MM.1S (cell line): ENCODE measurements around the gene WNK2.

Experiments
- DNase-seq: peaks from one replicate; pipeline ENCODE4 v3.0.0-alpha.2; 2015
- H2AFZ ChIP-seq: fragments of 300-600 bp; sonication (generic); 2 replicates; pipeline ENCODE4 v1.6.0; 2016; ENCODE audit warnings: antibody characterized with exemption, low read length
- H3F3A ChIP-seq: fragments of 300-600 bp; sonication (generic); 2 replicates; pipeline ENCODE4 v1.6.1; 2016; ENCODE audit warnings: mild to moderate bottlenecking, antibody characterized with exemption, low read length, moderate library complexity, mixed read lengths; ENCODE audit not compliant: insufficient read depth
- H3K27ac ChIP-seq: fragments of 300-600 bp; sonication (generic); 2 replicates; pipeline ENCODE4 v1.5.1; 2016; ENCODE audit warnings: mild to moderate bottlenecking, low read length
- H3K27me3 ChIP-seq: fragments of 300-600 bp; sonication (generic); replicated peaks from 2 replicates; pipeline ENCODE4 v1.6.0; 2016; ENCODE audit warnings: low read length; ENCODE audit not compliant: insufficient read depth
- H3K36me3 ChIP-seq: fragments of 300-600 bp; sonication (generic); replicated peaks from 2 replicates; pipeline ENCODE4 v1.6.1; 2016; ENCODE audit warnings: mild to moderate bottlenecking, low read length, mixed read lengths; ENCODE audit not compliant: insufficient read depth
- H3K4me1 ChIP-seq: fragments of 300-600 bp; sonication (generic); 2 replicates; pipeline ENCODE4 v1.6.1; 2016; ENCODE audit warnings: low read length, mixed read lengths
- H3K4me2 ChIP-seq: fragments of 300-600 bp; sonication (generic); 2 replicates; pipeline ENCODE4 v1.6.0; 2016; ENCODE audit warnings: low read depth, low read length
- H3K4me3 ChIP-seq: fragments of 300-600 bp; sonication (generic); 2 replicates; pipeline ENCODE4 v1.5.1; 2016; ENCODE audit warnings: low read length, mixed read lengths
- H3K79me2 ChIP-seq: fragments of 300-600 bp; sonication (generic); 2 replicates; pipeline ENCODE4 v1.6.1; 2016; ENCODE audit warnings: mixed run types, low read length, mixed read lengths
- H3K9ac ChIP-seq: fragments of 300-600 bp; sonication (generic); 2 replicates; pipeline ENCODE4 v1.6.1; 2016; ENCODE audit warnings: low read length, mixed read lengths
- H3K9me2 ChIP-seq: fragments of 300-600 bp; sonication (generic); replicated peaks from 2 replicates; pipeline ENCODE4 v1.6.1; 2016; ENCODE audit warnings: mild to moderate bottlenecking, low read length, mixed read lengths; ENCODE audit not compliant: insufficient read depth
- H3K9me3 ChIP-seq: fragments of 300-600 bp; sonication (generic); replicated peaks from 2 replicates; pipeline ENCODE4 v1.6.1; 2016; ENCODE audit warnings: mild to moderate bottlenecking, low read length, mixed read lengths; ENCODE audit not compliant: insufficient read depth
- H4K20me1 ChIP-seq: fragments of 300-600 bp; sonication (generic); 2 replicates; pipeline ENCODE4 v1.6.1; 2016; ENCODE audit warnings: mild to moderate bottlenecking, low read length, moderate library complexity, mixed read lengths; ENCODE audit not compliant: insufficient read depth
- EZH2 ChIP-seq: fragments of 300-600 bp; sonication (generic); optimal IDR thresholded peaks from 2 replicates; pipeline ENCODE3; 2017; ENCODE audit warnings: low read depth, mild to moderate bottlenecking, antibody characterized with exemption, low read length, mixed read lengths
- EZH2phosphoT487 ChIP-seq: fragments of 300-600 bp; sonication (generic); IDR thresholded peaks from 2 replicates; pipeline ENCODE4 v1.6.1; 2018; ENCODE audit warnings: antibody characterized with exemption, low read length
- TF ChIP-seq, protein P1 (sequence below): fragments of 300-600 bp; sonication (generic); IDR thresholded peaks from 2 replicates; pipeline ENCODE4 v1.5.1; 2016; ENCODE audit warnings: antibody characterized with exemption, low read length, mixed read lengths

The WNK2 gene

DNA sequence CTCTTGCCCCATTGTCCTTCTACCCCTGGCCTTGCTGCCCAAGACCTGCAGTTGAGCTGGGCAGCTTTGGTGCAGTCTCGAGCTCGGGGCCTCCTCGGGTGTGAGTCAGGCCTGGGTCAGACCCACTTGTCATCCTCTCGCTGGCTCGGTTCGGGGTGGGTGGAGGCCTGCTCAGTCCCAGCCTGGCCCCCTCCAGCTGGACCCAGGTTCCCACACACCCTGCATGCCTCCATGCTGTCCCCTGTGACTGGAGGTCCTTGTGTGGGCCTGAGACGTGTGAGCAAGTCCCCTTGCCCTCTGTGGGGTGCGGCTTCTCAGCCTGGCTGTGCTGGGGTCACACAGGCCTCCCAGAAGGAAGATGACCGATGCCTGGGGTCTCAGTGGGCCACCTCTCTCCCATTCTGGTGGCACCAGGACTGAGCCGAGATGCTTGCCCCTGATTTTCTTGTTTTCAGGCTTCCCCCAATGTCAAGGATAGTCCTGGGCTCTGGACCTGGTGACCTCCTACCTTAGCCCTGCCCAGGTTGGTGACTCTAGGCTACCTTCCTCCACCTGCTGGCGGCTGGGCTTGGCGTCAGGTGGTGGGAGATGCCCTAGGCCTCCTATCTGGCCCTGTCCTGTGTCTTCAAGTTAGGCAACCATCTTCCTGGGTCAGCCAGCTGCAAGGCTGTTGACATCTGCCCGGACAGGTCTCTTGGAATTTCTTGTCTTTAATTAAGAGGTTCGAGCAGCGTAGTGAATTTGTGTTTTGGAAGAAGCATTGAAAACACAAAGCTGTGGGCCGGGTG is 15.1 kb downstream of the WNK2 start:
- no peaks in the 10 kb centered on the region for H3K79me2 ChIP-seq
- H3K9me2 ChIP-seq = no peaks in the 10 kb centered on the region
- H3K4me3 ChIP-seq = no peak overlapping the region
- no peaks in the 10 kb centered on the region for H4K20me1 ChIP-seq
- no peaks in the 10 kb centered on the region for H3F3A ChIP-seq
- H3K4me2 ChIP-seq = no peak overlapping the region
- no peaks in the 10 kb centered on the region for H3K27me3 ChIP-seq
- H2AFZ ChIP-seq = no peak overlapping the region
- H3K9ac ChIP-seq = no peak overlapping the region
- H3K4me1 ChIP-seq = no peaks in the 10 kb centered on the region
- no peak for DNase-seq
- no peak overlapping the region for H3K27ac ChIP-seq
- H3K9me3 ChIP-seq = no peaks in the 10 kb centered on the region
- H3K36me3 ChIP-seq = no peaks in the 10 kb centered on the region
- TF ChIP-seq EZH2phosphoT487 (no peak), EZH2 (no peak)
- TF ChIP-seq, protein P1, sequence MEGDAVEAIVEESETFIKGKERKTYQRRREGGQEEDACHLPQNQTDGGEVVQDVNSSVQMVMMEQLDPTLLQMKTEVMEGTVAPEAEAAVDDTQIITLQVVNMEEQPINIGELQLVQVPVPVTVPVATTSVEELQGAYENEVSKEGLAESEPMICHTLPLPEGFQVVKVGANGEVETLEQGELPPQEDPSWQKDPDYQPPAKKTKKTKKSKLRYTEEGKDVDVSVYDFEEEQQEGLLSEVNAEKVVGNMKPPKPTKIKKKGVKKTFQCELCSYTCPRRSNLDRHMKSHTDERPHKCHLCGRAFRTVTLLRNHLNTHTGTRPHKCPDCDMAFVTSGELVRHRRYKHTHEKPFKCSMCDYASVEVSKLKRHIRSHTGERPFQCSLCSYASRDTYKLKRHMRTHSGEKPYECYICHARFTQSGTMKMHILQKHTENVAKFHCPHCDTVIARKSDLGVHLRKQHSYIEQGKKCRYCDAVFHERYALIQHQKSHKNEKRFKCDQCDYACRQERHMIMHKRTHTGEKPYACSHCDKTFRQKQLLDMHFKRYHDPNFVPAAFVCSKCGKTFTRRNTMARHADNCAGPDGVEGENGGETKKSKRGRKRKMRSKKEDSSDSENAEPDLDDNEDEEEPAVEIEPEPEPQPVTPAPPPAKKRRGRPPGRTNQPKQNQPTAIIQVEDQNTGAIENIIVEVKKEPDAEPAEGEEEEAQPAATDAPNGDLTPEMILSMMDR = no peak

DNA sequence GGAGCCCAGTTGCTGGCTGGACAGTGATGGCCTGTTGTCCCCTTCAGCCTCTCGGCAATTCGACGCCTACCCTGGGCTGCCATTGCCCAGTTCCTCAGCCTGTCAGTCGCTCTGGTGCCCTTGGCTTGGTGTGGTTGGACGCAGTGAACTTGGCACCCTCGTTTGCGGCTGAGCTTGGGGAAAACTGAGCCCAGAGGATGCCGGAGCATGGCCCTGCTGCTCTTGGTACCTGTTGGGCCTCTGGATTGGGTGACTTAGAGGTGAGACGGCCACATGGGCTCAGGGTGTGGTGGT is 16.5 kb downstream of the WNK2 start:
- no peaks in the 10 kb centered on the region for H3F3A ChIP-seq
- H3K79me2 ChIP-seq = no peaks in the 10 kb centered on the region

DNA sequence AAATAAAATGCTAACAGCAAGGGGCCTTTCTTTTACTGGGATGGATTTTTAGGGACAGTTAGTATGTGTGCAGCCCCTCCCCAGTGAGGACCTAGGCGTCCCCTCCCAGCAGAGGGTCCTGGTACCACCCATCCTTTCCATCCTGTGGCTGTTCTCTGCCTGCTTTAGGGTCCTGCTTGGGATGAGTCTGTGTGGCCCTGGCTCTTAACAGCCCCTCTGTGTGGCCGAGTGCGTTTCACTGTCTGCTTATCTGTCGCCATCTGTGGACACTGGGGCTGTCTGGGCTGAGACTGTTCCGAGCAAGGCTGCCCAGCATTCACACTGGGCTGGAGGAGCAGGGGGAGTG is 17.0 kb downstream of the WNK2 start:
- TF ChIP-seq, protein P1 = no peak
- TF ChIP-seq EZH2 (no peak), EZH2phosphoT487 (no peak)
- Histone ChIP-seq H3K27me3 (no peaks in the 10 kb centered on the region), H3K4me3 (no peak overlapping the region), H3K4me1 (no peaks in the 10 kb centered on the region), H4K20me1 (no peaks in the 10 kb centered on the region), H3K9me2 (no peaks in the 10 kb centered on the region), H3K36me3 (no peaks in the 10 kb centered on the region), H3K9me3 (no peaks in the 10 kb centered on the region), H3K4me2 (no peak overlapping the region), H3K9ac (no peak overlapping the region), H3K27ac (no peak overlapping the region), H3K79me2 (no peaks in the 10 kb centered on the region), H2AFZ (no peak overlapping the region), H3F3A (no peaks in the 10 kb centered on the region)
- no peak for DNase-seq

More for the DNA sequence above, 16.5 kb downstream of the WNK2 start:
- TF ChIP-seq, protein P1 = no peak
- TF ChIP-seq EZH2phosphoT487 = no peak
- TF ChIP-seq EZH2 = no peak
- no peak overlapping the region for H3K4me2 ChIP-seq
- H3K4me1 ChIP-seq = no peaks in the 10 kb centered on the region
- H2AFZ ChIP-seq = no peak overlapping the region
- no peaks in the 10 kb centered on the region for H3K9me2 ChIP-seq
- H3K9me3 ChIP-seq = no peaks in the 10 kb centered on the region
- H3K27me3 ChIP-seq = no peaks in the 10 kb centered on the region
- H3K9ac ChIP-seq = no peak overlapping the region
- H4K20me1 ChIP-seq = no peaks in the 10 kb centered on the region
- H3K27ac ChIP-seq = no peak overlapping the region
- no peak for DNase-seq
- no peaks in the 10 kb centered on the region for H3K36me3 ChIP-seq
- H3K4me3 ChIP-seq = no peak overlapping the region
